CD4-positive, alpha-beta T cell treated with Interleukin-4 for 1 hour (primary cell): ENCODE measurements around the gene STK24.

Experiments
- DNase-seq, 2 donors: peaks; one replicate each; pipeline ENCODE4 v3.0.0-alpha.2; 2020 to 2022

STK24 gene

DNA sequence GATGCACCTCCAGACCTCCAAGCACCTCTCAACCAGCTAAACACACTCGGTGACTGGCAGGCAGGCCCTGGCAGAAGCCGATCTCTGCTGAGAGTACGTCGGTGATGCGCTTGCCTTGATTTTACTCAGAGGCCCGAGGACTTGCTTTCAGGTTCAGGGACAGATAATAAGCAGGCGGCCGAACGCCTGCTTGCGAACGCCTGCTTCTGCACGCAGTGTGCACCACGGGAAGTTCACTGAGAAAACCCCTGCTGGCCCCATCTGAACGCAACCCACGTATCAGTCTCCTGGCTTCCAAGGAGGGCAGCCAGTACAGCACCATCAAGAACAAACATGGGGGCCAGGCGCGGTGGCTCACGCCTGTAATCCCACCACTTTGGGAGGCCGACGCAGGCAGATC is 108.0 kb downstream of the STK24 start:
- no peak for DNase-seq

DNA sequence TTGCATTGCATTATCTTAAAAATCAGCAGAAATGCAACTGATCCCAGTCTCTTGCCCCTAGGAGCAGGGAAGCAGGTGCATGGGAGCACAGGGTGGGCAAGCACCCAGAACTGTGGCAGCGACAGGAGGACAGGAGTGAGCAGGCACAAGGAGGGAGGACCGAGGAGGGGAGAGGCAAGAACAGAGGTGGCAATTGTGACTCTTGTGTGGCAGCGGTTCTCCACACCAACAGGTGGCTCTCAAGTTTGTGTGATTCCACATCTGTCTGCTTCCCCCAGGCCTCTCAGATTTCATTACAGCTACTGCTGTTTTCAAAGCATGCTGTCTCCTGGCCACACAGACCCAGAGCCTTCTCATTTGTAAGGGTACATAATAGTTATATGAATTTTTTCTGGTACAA is 108.5 kb downstream of the STK24 start:
- DNase-seq, result no peak

GRCh38 chr13:98467263-98467985 is 109.5 kb downstream of the STK24 start:
- no peak for DNase-seq

DNA sequence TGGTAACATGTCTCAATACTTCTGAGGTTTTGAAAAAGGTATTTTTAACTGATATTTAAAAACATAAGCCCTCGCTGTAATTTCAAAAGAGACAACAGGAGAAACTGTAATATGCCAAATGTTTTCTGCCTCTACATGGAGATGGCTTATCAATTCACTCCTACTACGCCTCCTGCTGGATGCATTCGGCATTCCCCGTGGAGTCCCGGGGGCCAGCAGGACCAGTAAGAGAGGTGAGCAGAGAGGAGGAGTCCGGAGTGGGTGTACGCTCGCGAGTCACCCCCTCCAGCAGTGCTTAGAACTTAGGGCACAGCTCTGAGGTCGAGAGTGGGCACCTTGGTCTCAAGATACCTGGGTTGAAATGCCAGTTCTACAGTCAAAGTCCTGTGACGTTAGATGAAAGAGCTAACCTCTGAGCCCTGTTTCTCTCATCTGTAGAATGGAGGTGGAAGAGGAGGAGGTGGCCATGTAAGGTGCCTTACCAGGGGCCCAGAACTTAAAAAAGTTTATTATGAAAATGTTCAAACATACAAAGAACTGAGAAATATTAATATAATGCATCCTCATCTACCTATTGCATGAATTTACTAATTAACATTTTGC is 110.2 kb downstream of the STK24 start:
- DNase-seq, result peak; percentile 29 to 41

- no peak for DNase-seq
Observed at GRCh38 chr13:98462946-98463345, 114.0 kb downstream of the STK24 start.

GRCh38 chr13:98462241-98462882 is 114.5 kb downstream of the STK24 start:
- no peak for DNase-seq

DNA sequence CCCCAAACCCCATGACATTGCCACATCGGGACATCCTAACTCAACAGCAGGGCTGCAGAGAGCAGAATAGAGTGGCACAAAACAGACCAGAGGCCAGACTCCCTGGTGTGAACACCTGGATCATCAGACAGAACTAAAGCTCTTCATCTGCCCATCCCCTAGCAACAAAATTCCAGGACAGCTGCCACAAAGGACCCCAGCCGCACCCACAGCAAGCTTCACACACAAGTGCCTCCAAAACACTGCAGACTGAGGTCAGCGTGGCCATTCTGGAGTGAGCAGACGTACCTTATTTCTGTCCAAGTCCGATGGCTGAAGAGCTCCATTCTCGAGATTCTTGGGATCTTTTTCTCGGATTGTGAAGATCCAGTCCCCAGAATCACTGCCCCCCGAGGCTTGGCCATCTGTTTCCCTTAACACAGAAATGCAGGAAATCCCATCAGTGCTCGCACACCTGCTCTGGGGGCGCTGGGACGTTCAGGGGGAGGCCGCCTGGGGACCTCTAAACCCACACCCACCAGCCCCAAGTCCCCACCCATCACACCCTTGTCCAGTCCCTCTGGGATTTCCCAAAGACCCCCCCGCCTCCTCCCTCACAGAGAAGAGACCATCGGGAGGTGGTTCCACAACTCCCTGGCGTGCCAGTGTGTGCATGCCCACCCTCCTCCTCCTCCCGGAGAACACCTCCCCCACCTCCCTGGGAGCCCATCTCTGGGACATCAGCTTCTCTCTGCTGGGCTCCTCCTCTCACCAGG is 115.2 kb downstream of the STK24 start:
- no peak for DNase-seq

- no peak for DNase-seq
Observed at GRCh38 chr13:98460516-98460915, 116.4 kb downstream of the STK24 start.

DNA sequence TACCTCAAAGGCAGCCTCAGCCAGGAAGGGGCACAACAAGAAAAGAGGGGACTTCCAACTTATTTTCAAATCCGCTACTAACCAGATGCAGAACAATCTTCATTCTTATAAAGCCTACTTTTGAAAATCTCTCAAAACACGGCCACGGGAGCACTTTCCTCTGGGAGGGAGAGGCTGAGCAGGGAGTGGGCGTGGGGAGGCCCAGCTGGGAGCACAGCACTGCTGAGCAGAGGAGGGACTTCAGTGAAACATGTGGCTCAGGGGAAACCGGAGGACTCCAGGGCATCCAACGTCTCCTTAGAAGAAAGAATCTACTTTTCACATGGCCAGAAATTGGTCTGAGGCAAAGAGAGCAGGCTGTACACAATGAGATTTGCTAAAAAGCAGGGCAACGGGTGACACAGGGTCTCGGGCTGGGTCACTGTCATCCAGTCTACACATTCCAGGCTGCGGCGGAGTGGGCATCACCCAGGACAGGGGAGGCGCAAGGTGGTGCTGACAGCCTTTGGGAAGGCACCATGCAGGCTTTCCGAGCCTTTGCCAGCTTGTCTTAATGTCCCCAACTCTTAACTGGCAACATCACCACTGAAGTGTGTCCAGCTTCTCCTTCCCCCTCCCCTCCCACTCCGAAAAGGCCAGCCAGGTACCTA is 117.1 kb downstream of the STK24 start:
- DNase-seq, result no peak

DNA sequence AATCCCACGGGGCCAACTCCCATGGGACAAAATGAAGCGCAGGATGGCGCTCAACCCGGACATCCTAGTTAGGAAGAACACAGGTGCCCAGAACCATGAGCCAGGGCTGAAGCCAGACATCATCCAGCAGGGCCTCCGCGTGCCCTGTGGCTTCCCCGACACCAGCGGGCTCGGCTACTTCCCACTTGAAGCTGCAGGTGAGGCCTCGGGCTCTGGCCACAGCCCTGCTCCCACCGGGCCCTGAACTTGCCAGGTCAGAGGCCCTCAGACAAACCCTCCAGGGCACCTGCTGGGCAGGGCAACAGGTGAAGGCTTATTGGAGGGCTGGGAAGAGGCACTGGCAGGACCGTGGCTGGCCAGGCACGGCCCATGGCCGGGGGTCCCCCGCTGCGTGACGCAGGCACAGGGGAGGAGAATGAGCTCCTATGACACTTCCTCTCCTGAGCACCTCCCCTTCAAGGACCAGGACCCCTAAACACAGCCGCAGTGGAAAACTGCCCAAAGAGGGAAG is 117.7 kb downstream of the STK24 start:
- DNase-seq, result no peak

DNA sequence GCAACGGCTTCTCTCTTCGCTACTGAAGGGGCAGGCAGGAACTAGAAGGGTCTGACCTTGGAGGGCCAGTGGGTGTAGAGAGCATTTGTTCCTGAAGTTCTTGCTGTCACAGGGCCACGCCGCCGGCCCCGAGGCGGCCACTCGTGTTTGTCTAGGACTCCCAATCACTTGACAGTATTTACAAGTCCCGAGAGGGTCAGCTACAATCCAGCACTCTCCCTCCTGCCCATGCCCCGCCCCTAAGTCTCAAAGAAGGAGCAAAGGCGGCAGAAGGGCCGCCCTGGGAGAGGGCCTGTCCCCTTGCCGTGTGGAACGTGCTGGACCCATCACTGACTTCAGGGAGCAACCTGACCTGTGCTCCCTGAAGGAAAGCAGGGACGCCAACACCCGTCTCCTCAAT is 118.5 kb downstream of the STK24 start:
- DNase-seq, result no peak

GRCh38 chr13:98457053-98457452 is 119.9 kb downstream of the STK24 start:
- no peak for DNase-seq

GRCh38 chr13:98456413-98456845 is 120.5 kb downstream of the STK24 start:
- DNase-seq, result no peak

- no peak for DNase-seq
Observed at GRCh38 chr13:98454389-98454881, 122.5 kb downstream of the STK24 start.

DNA sequence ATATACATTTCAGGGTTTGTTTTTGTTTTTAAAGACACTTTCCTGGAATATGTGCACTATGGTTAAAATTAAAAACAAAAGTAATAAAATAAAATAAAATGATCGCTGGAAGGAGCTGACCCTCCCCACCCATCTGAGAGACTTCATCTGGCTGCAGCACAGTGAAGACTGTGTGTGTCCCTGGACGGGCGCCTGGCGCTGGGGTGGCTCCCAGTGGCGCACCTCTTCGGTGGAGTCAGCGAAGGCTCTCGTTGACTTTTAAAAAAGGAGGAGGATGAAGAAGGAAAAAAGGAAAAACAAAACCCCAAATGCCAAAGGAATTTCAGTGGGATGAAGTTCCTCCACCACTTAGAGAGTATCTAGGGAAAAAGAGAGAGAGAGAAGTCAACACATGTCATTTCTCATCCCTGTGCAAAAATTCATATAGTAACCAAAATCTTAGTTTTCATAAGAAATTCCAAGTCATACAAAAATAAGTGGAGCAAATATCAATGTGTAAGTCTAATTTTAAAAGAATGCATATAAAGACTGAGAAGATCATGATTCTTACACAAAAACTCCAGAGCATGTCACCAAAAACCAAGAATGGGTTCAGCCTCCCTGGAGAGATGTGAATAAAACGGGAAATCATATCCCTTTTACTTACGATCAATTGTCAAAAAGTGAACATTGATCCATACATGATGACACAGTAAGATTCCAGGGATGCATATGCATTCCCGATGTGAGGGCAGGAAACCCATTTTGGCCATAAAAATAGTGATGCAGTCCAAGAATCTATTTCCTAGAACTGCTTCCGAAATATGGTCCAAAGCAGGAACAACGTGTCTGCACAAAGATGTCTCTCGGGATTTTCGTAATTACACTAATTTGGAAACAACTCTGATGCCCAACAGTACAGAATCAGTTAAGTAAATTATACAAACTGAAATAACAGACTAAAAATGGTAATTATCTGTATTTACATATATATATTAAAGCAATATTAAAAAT is 123.8 kb downstream of the STK24 start:
- no peak for DNase-seq

DNA sequence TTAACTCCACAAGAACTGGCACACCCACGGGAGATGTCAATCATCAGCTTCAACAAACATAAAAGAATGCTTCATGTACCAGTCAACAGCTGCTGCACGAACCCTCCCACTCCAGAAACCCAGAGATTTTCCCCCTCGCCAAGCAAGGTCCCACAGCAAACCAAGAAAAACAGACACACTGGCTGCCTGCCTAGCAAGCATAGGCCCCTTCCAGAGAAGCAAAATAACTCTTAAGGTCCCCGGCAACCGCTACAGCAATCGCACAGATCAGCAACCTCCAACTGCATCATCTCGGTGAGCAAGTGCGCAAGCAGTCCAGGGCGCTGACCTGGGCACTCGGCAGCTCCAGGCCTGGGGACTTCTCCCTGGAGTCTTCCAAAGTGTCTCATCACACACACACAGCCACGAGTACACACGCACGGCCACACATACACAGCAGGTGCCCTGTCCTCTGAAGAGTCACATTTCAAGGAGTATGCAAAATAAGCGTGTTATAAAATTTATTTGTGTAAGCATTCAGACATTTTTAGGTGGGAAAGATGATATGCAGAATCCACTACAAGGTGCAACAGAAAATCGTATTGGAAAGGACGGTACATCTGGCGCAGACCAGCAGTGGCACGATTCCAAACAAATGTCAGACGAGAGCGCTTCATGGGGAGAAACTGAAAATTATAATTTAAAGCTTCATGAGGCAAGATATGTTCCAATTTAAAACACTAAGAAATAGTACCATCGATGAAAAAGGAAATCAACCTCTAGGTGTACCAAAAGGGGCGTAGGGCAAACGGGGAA is 125.0 kb downstream of the STK24 start:
- no peak for DNase-seq

GRCh38 chr13:98450539-98451111 is 126.3 kb downstream of the STK24 start:
- DNase-seq, result peak in 1 of 2 donors; percentile 12

GRCh38 chr13:98450026-98450425 is 126.9 kb downstream of the STK24 start:
- DNase-seq, result no peak

GRCh38 chr13:98449273-98449672 is 127.6 kb downstream of the STK24 start:
- no peak for DNase-seq

- no peak for DNase-seq
Observed at GRCh38 chr13:98448642-98448928, 128.3 kb downstream of the STK24 start.
